Measurements from ENCODE around the gene OR9Q2.

GRCh38 chr11:58216476-58216875 lies 27.6 kb downstream of the OR9Q2 start:
- TF ChIP-seq CTCF (conservative IDR thresholded peaks at IDR 0.05; ENCODE audit: low read length) (no peak), EZH2phosphoT487 (IDR thresholded peaks at IDR 0.05; ENCODE audit: borderline replicate concordance, low read depth, low read length) (no peak)

All from OCI-LY7 (cell line).